ENCODE data around the gene DUSP1.

Gene DUSP1

GRCh38 chr5:172725785-172726184, 45.2 kb downstream of the DUSP1 start:
- no peak for TF ChIP-seq PAX5 (IDR thresholded peaks at IDR 0.05; ENCODE audit: insufficient read depth, low read length, severe bottlenecking)
- TF ChIP-seq SPI1 (IDR thresholded peaks at IDR 0.05; ENCODE audit: low read depth, low read length) = no peak
- no peak for TF ChIP-seq POLR2AphosphoS5 (IDR thresholded peaks at IDR 0.05; ENCODE audit: low read depth, low read length)
- TF ChIP-seq TAF1 (IDR thresholded peaks at IDR 0.05; ENCODE audit: low read depth, low read length) = no peak
- no peak for TF ChIP-seq POLR2A (IDR thresholded peaks at IDR 0.05; ENCODE audit: low read depth, low read length)
- no peak for TF ChIP-seq POU2F2 (IDR thresholded peaks at IDR 0.05; ENCODE audit: low read depth, low read length)
- FAIRE-seq (no peak), DNase-seq (ENCODE audit: insufficient read length, low spot score) (no peak)

DNA sequence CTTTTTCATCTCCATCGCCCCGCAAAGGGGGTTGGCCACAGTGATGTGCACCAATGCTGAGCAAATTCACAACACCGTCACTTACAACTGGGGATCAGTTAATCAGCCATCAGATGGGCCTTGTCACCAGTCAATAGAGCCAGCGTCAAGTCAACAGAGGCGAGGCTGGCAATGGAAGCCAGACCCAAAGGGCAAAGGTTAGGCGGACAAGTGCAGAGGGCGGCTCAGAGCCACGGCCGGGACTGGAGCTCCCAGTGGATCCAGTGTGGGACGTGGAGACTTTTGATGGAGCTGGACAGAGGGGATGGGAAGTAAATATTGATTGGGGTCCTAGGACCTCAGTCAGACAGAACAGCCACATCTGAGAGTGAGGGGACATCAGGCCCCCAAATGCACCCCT, 45.7 kb downstream of the DUSP1 start:
- FAIRE-seq (no peak), DNase-seq (ENCODE audit: insufficient read length, low spot score) (no peak)
- TF ChIP-seq SPI1 (IDR thresholded peaks at IDR 0.05; ENCODE audit: low read depth, low read length) (no peak), POU2F2 (IDR thresholded peaks at IDR 0.05; ENCODE audit: low read depth, low read length) (no peak), POLR2AphosphoS5 (IDR thresholded peaks at IDR 0.05; ENCODE audit: low read depth, low read length) (no peak), POLR2A (IDR thresholded peaks at IDR 0.05; ENCODE audit: low read depth, low read length) (no peak), TAF1 (IDR thresholded peaks at IDR 0.05; ENCODE audit: low read depth, low read length) (no peak), PAX5 (IDR thresholded peaks at IDR 0.05; ENCODE audit: insufficient read depth, low read length, severe bottlenecking) (no peak)

- DNase-seq (ENCODE audit: insufficient read length, low spot score) (no peak), FAIRE-seq (no peak)
- TF ChIP-seq TAF1 (IDR thresholded peaks at IDR 0.05; ENCODE audit: low read depth, low read length) (no peak), PAX5 (IDR thresholded peaks at IDR 0.05; ENCODE audit: insufficient read depth, low read length, severe bottlenecking) (no peak), SPI1 (IDR thresholded peaks at IDR 0.05; ENCODE audit: low read depth, low read length) (no peak), POU2F2 (IDR thresholded peaks at IDR 0.05; ENCODE audit: low read depth, low read length) (no peak), POLR2A (IDR thresholded peaks at IDR 0.05; ENCODE audit: low read depth, low read length) (no peak), POLR2AphosphoS5 (IDR thresholded peaks at IDR 0.05; ENCODE audit: low read depth, low read length) (no peak)
Measured at GRCh38 chr5:172724242-172725183, 46.5 kb downstream of the DUSP1 start.

GRCh38 chr5:172723508-172723907, 47.5 kb downstream of the DUSP1 start:
- no peak for TF ChIP-seq POLR2AphosphoS5 (IDR thresholded peaks at IDR 0.05; ENCODE audit: low read depth, low read length)
- TF ChIP-seq SPI1 (IDR thresholded peaks at IDR 0.05; ENCODE audit: low read depth, low read length) = no peak
- no peak for TF ChIP-seq TAF1 (IDR thresholded peaks at IDR 0.05; ENCODE audit: low read depth, low read length)
- TF ChIP-seq PAX5 (IDR thresholded peaks at IDR 0.05; ENCODE audit: insufficient read depth, low read length, severe bottlenecking) = no peak
- no peak for TF ChIP-seq POU2F2 (IDR thresholded peaks at IDR 0.05; ENCODE audit: low read depth, low read length)
- no peak for TF ChIP-seq POLR2A (IDR thresholded peaks at IDR 0.05; ENCODE audit: low read depth, low read length)
- no peak for DNase-seq (ENCODE audit: insufficient read length, low spot score)
- FAIRE-seq = no peak

GRCh38 chr5:172722327-172722815, 48.6 kb downstream of the DUSP1 start:
- DNase-seq (ENCODE audit: insufficient read length, low spot score) = no peak
- TF ChIP-seq SPI1 (IDR thresholded peaks at IDR 0.05; ENCODE audit: low read depth, low read length) (no peak), PAX5 (IDR thresholded peaks at IDR 0.05; ENCODE audit: insufficient read depth, low read length, severe bottlenecking) (no peak), POLR2A (IDR thresholded peaks at IDR 0.05; ENCODE audit: low read depth, low read length) (no peak), POU2F2 (IDR thresholded peaks at IDR 0.05; ENCODE audit: low read depth, low read length) (no peak), TAF1 (IDR thresholded peaks at IDR 0.05; ENCODE audit: low read depth, low read length) (no peak), POLR2AphosphoS5 (IDR thresholded peaks at IDR 0.05; ENCODE audit: low read depth, low read length) (no peak)
- FAIRE-seq = no peak

DNA sequence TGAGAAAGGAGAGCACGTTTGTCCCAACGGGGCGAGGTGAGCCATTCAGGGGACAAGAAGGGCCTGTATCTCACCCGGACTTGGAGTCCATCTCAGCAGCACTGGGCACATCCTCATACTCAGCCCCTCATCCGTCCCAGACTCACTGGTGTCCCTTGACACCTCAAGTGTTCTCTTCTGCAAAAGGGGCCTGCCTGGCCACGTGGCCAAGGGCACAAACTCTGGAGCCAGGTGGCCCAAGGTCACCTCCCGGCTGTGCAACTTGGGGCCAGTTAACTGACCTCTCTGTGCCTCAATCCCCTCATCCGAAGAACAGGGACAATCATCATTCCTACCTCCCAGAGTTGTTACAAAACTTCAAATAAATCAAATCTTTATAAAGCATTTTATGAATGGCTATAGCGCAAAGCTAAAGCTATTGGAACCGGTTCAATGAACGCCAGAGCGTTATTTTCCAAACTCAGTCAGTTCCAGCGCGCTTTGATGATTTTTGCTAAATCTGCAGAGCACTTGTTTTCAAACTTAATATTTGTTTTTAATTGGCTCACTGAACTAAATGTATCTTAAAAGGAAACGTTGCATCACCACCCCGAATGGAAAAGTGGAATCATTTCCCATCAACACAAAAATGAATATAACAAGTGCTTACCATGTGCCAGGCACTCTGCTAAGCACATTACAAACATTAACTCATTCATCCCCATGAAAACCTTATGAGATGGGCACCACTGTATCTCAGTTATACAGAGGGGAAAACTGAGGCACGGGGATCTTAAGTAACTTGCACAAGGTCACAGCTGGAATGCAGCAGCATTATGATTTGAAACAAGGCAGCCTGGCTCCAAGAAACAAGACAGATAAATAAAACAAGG, 49.3 kb downstream of the DUSP1 start:
- no peak for FAIRE-seq
- no peak for DNase-seq (ENCODE audit: insufficient read length, low spot score)
- no peak for TF ChIP-seq TAF1 (IDR thresholded peaks at IDR 0.05; ENCODE audit: low read depth, low read length)
- TF ChIP-seq SPI1 (IDR thresholded peaks at IDR 0.05; ENCODE audit: low read depth, low read length) = no peak

DNA sequence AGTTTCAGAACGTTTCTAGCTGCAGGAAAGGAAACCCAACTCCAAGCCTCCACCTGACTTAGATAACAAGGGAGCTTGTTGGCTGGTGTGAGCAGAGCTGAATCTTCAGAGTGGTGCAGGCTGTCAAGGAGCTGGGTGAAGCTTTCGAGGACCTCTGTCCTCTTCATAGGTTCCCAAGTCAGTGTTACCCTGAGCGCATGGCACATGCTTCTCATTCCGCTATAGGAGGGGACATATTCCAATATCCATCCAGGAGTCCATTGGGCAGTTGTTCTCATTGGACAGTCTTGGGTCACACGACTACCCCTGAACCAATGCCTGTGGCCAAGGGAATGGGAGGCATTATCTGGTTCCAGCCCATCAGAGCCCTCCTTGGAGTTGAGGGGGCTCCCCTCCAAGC, 50.3 kb downstream of the DUSP1 start:
- TF ChIP-seq POU2F2 (IDR thresholded peaks at IDR 0.05; ENCODE audit: low read depth, low read length) (no peak), SPI1 (IDR thresholded peaks at IDR 0.05; ENCODE audit: low read depth, low read length) (no peak), POLR2A (IDR thresholded peaks at IDR 0.05; ENCODE audit: low read depth, low read length) (no peak), TAF1 (IDR thresholded peaks at IDR 0.05; ENCODE audit: low read depth, low read length) (no peak), POLR2AphosphoS5 (IDR thresholded peaks at IDR 0.05; ENCODE audit: low read depth, low read length) (no peak), PAX5 (IDR thresholded peaks at IDR 0.05; ENCODE audit: insufficient read depth, low read length, severe bottlenecking) (no peak)
- DNase-seq (ENCODE audit: insufficient read length, low spot score) = no peak
- FAIRE-seq = no peak

DNA sequence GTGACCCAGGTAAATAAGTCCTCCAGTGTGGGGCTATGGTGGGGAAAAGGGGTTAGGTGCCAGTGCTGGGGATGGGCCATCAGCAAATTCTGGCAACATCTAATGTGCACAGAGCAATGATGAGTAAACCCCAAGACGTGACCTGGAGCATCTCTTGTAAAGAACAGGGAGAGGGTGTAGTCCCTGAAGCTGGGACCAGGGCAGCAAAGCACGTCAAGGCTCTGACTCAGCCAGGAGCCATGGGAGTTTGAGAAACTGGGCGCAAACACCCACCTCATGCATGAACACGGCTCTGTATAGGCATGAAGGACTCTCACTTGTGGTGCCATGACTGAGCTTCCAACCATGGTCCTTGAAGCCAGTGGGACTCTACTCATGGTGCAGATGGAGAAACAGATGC, 51.8 kb downstream of the DUSP1 start:
- no peak for DNase-seq (ENCODE audit: insufficient read length, low spot score)
- TF ChIP-seq TAF1 (IDR thresholded peaks at IDR 0.05; ENCODE audit: low read depth, low read length) (no peak), PAX5 (IDR thresholded peaks at IDR 0.05; ENCODE audit: insufficient read depth, low read length, severe bottlenecking) (no peak), SPI1 (IDR thresholded peaks at IDR 0.05; ENCODE audit: low read depth, low read length) (no peak), POLR2A (IDR thresholded peaks at IDR 0.05; ENCODE audit: low read depth, low read length) (no peak), POU2F2 (IDR thresholded peaks at IDR 0.05; ENCODE audit: low read depth, low read length) (no peak), POLR2AphosphoS5 (IDR thresholded peaks at IDR 0.05; ENCODE audit: low read depth, low read length) (no peak)
- FAIRE-seq = no peak

Measured in GM12891 (cell line).